Upper lobe of left lung (tissue), 6 donors: ENCODE results near the gene ZNF234. TPM values are rescaled to one million over a fixed set of nuclear protein-coding genes. Genes with fewer than 3 reads are reported as not detected.

Experiments used
- ATAC-seq, 2 donors: fragments of 200-7000 bp; cut with Tn5 transposase; one replicate each; pipeline ENCODE4 v1.9.1; 2022; ENCODE audit warnings: mild to moderate bottlenecking in 2 of 2, moderate library complexity in 2 of 2; ENCODE audit not compliant: low FRiP score in 2 of 2
- DNase-seq, 2 donors: peaks; one replicate each; pipeline ENCODE4 v3.0.0-alpha.2; 2019 to 2020
- H3K27ac ChIP-seq, 4 donors: fragments of 200-600 bp; sonication (generic); one replicate each; pipeline ENCODE4 v1.5.1; 2016 to 2019
- H3K27me3 ChIP-seq, 4 donors: fragments of 200-600 bp; sonication (generic); one replicate each; pipeline ENCODE4 v1.5.1; 2017 to 2019
- H3K36me3 ChIP-seq, 4 donors: fragments of 200-600 bp; sonication (generic); one replicate each; pipeline ENCODE4 v1.5.1; 2016 to 2019
- H3K4me1 ChIP-seq, 4 donors: fragments of 200-600 bp; sonication (generic); one replicate each; pipeline ENCODE4 v1.5.1; 2018 to 2019
- H3K4me3 ChIP-seq, 4 donors: fragments of 200-600 bp; sonication (generic); one replicate each; pipeline ENCODE4 v1.5.1; 2017 to 2019; ENCODE audit warnings: mild to moderate bottlenecking in 2 of 4, moderate library complexity in 1 of 4
- H3K9me3 ChIP-seq, 4 donors: fragments of 200-600 bp; sonication (generic); one replicate each; pipeline ENCODE4 v1.5.1; 2018 to 2019
- EP300 ChIP-seq, 4 donors: sonication (generic); formaldehyde crosslinking; IDR thresholded peaks; one replicate each; pipeline ENCODE4 v1.5.1; 2017; ENCODE audit warnings: antibody characterized with exemption in 4 of 4, control low read depth in 2 of 4
- POLR2A ChIP-seq, 4 donors: fragments of 450-650 bp; IDR thresholded peaks; one replicate each; pipeline ENCODE4 v1.5.1; 2016 to 2017; ENCODE audit warnings: antibody characterized with exemption in 4 of 4, mild to moderate bottlenecking in 2 of 4
- POLR2AphosphoS5 ChIP-seq, 2 donors: sonication (generic); formaldehyde crosslinking; IDR thresholded peaks; one replicate each; pipeline ENCODE4 v1.5.1; 2017; ENCODE audit warnings: antibody characterized with exemption in 2 of 2
- WGBS, 2 donors: methylation state at CpG; one replicate each; pipeline ENCODE4 v1.1.5; 2017 to 2018; 5-methylcytosine and 5-hydroxymethylcytosine counted together
- total RNA-seq, 6 donors: library from RNA; depleted of rRNA in 4 of 6; stranded (reverse); fragments of >200 nt in 4 of 6; gene quantifications; one replicate each; pipeline versions ENCODE4 v1.1.0 to v1.2.1, GENCODE V29; 2016 to 2021
- TF ChIP-seq, protein P1 (sequence below), 6 experiments: fragments of 450-650 bp in 4 of 6; fragments of 200-600 bp in 2 of 6; sonication (generic) in 2 of 6; IDR thresholded peaks; one replicate each; pipeline ENCODE4 v1.5.1; 2016 to 2019; ENCODE audit warnings: antibody characterized with exemption in 6 of 6
- donor health status: DM: no; HTN: no; CAD: no; lungs with moderate emphysema.
- donor health status: DM: no; HTN: yes; CAD: no; lungs with severe emphysema.

Gene ZNF234
- total RNA-seq, 6 donors from 2014 or later: 4.9 to 25.1 (median 9.5) TPM

- WGBS, 2 donors: 91 to 97% methylated on average over 3 of the region's 3 CpGs
- Histone ChIP-seq H3K9me3 (peaks cover 79 to 100% (median 94%) of the 10 kb centered on the region in 4 donors), H3K4me3 (no peak overlapping the region), H3K27ac (no peak overlapping the region), H3K36me3 (peaks cover 46 to 58% (median 55%) of the 10 kb centered on the region in 4 donors), H3K27me3 (no peaks in the 10 kb centered on the region), H3K4me1 (no peaks in the 10 kb centered on the region)
- TF ChIP-seq POLR2A (IDR thresholded peaks at IDR 0.05) (no peak), EP300 (IDR thresholded peaks at IDR 0.05) (no peak), POLR2AphosphoS5 (IDR thresholded peaks at IDR 0.05) (no peak)
- TF ChIP-seq, protein P1, sequence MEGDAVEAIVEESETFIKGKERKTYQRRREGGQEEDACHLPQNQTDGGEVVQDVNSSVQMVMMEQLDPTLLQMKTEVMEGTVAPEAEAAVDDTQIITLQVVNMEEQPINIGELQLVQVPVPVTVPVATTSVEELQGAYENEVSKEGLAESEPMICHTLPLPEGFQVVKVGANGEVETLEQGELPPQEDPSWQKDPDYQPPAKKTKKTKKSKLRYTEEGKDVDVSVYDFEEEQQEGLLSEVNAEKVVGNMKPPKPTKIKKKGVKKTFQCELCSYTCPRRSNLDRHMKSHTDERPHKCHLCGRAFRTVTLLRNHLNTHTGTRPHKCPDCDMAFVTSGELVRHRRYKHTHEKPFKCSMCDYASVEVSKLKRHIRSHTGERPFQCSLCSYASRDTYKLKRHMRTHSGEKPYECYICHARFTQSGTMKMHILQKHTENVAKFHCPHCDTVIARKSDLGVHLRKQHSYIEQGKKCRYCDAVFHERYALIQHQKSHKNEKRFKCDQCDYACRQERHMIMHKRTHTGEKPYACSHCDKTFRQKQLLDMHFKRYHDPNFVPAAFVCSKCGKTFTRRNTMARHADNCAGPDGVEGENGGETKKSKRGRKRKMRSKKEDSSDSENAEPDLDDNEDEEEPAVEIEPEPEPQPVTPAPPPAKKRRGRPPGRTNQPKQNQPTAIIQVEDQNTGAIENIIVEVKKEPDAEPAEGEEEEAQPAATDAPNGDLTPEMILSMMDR (IDR thresholded peaks at IDR 0.05): no peak
- ATAC-seq (no peak), DNase-seq (no peak)
Observed at GRCh38 chr19:44176590-44176989, 35.2 kb downstream of the ZNF234 start.

DNA sequence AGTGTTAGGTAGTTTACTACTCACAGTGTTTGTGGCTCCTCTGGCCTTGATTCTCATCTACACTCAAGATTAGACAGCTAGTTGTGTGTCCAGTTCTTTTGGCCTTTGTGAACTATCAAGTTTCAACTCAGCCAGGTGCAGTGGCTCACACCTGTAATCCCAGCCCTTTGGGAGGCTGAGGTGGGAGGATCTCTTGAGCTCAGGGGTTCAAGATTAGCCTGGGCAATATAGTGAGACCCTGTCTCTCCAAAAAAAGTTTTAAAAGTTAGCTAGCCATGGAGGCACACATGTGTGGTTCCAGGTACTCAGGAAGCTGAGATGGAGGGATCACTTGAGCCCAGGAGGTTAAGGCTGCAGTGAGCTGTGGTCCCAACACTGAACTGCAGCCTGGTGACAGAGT lies 39.6 kb downstream of the ZNF234 start:
- TF ChIP-seq, protein P1 (IDR thresholded peaks at IDR 0.05): no peak
- no peak for TF ChIP-seq POLR2AphosphoS5 (IDR thresholded peaks at IDR 0.05)
- no peak for TF ChIP-seq EP300 (IDR thresholded peaks at IDR 0.05)
- no peak for TF ChIP-seq POLR2A (IDR thresholded peaks at IDR 0.05)
- H3K4me3 ChIP-seq: no peak overlapping the region
- H3K9me3 ChIP-seq: peaks cover 43 to 94% (median 71%) of the 10 kb centered on the region in 4 donors
- no peak overlapping the region for H3K27ac ChIP-seq
- H3K4me1 ChIP-seq: no peaks in the 10 kb centered on the region
- no peak for ATAC-seq
- DNase-seq: no peak
- peaks cover 5 to 14% (median 11%) of the 10 kb centered on the region in 4 donors for H3K36me3 ChIP-seq
- no peaks in the 10 kb centered on the region for H3K27me3 ChIP-seq

DNA sequence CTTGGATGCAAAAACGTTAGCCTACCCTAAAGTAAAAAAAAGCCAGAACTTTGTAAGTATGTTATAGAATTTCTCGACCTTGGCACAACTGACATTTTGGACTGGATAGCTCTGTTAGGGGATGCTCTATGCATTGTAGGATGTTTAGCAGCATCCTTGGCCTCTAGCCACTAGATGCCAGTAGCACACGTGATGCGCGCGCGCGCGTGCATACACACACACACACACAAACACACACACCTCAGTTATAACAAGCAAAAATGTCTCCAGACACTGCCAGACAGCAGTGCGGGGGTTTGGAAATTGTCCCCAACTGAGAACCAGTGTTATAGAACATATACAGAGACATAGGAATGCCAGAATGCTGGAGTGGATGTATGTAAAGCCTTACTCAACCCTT lies 40.8 kb downstream of the ZNF234 start:
- H3K36me3 ChIP-seq: peaks cover 0 to 2% (median under 1%) of the 10 kb centered on the region in 4 donors
- H3K4me1 ChIP-seq: no peaks in the 10 kb centered on the region
- H3K27me3 ChIP-seq: no peaks in the 10 kb centered on the region
- no peak for TF ChIP-seq POLR2A (IDR thresholded peaks at IDR 0.05)
- TF ChIP-seq, protein P1 (IDR thresholded peaks at IDR 0.05): no peak
- TF ChIP-seq POLR2AphosphoS5 (IDR thresholded peaks at IDR 0.05): no peak
- no peak for TF ChIP-seq EP300 (IDR thresholded peaks at IDR 0.05)
- peak in 1 of 2 donors; percentile 24 for DNase-seq
- no peak overlapping the region for H3K27ac ChIP-seq
- no peak overlapping the region for H3K4me3 ChIP-seq
- WGBS, 2 donors: 86 to 93% methylated on average over 10 of the region's 10 CpGs
- ATAC-seq: no peak
- peaks cover 34 to 91% (median 60%) of the 10 kb centered on the region in 4 donors for H3K9me3 ChIP-seq

GRCh38 chr19:44190020-44190419 lies 48.7 kb downstream of the ZNF234 start:
- Histone ChIP-seq H3K9me3 (peaks cover 12 to 50% (median 18%) of the 10 kb centered on the region in 4 donors), H3K27ac (no peak overlapping the region), H3K4me3 (no peak overlapping the region), H3K27me3 (no peaks in the 10 kb centered on the region), H3K36me3 (no peaks in the 10 kb centered on the region), H3K4me1 (no peaks in the 10 kb centered on the region)
- TF ChIP-seq POLR2A (IDR thresholded peaks at IDR 0.05): no peak
- TF ChIP-seq POLR2AphosphoS5 (IDR thresholded peaks at IDR 0.05): no peak
- TF ChIP-seq, protein P1 (IDR thresholded peaks at IDR 0.05): no peak
- WGBS, 2 donors: 97 to 99% methylated on average over 6 of the region's 6 CpGs
- DNase-seq (no peak), ATAC-seq (no peak)

DNA sequence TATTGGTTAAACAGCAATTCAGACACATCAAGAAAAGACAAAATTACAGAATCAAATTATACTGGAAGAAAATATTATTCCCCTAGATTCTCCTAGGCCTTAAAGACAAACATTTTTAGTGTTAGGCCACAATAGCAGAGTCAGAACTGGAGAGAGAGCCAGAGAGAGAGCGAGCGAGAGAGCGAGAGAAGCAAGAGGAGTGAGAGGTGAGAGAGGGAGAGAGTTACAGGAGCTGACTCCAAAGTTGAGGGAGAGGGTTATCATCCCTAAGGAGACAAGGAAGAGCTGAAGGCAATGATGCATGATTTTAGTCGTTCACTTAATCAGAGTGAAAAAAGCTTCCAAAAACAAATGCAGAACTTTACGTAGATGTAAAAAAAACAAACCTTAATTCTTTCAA lies 50.8 kb downstream of the ZNF234 start:
- no peaks in the 10 kb centered on the region for H3K4me1 ChIP-seq
- peaks cover 9 to 47% (median 21%) of the 10 kb centered on the region in 4 donors for H3K9me3 ChIP-seq
- no peaks in the 10 kb centered on the region for H3K27me3 ChIP-seq
- H3K4me3 ChIP-seq: no peak overlapping the region
- H3K27ac ChIP-seq: no peak overlapping the region
- no peak for DNase-seq
- no peaks in the 10 kb centered on the region for H3K36me3 ChIP-seq
- WGBS, 2 donors: 71 to 77% methylated on average over 5 of the region's 5 CpGs
- ATAC-seq: no peak
- no peak for TF ChIP-seq EP300 (IDR thresholded peaks at IDR 0.05)
